Measurements from ENCODE around the gene ARHGEF6.
"Not testable (repeated sequence)": the region's sequence is repeated elsewhere in the genome, so short reads cannot be mapped to it uniquely, and the experiment has no call there.

Gene ARHGEF6

GRCh38 chrX:136771869-136772268 lies 8.9 kb downstream of the ARHGEF6 start:
- H3K9me3 Mint-ChIP-seq; DNase-seq (ENCODE audit: low spot score in 2 of 2); H3K27me3 Mint-ChIP-seq; H3K4me3 Mint-ChIP-seq; ATAC-seq (ENCODE audit: low read depth); H3K36me3 Mint-ChIP-seq: not testable (repeated sequence)
- Mint-ChIP-seq H3K27ac (peak overlapping the region; percentile 58), H3K4me1 (peaks cover 27% of the 10 kb centered on the region)

- H3K27me3 Mint-ChIP-seq, result no peaks in the 10 kb centered on the region
- H3K4me1 Mint-ChIP-seq, result peaks cover 16% of the 10 kb centered on the region
Observed at GRCh38 chrX:136768469-136769084, 12.2 kb downstream of the ARHGEF6 start.

DNA sequence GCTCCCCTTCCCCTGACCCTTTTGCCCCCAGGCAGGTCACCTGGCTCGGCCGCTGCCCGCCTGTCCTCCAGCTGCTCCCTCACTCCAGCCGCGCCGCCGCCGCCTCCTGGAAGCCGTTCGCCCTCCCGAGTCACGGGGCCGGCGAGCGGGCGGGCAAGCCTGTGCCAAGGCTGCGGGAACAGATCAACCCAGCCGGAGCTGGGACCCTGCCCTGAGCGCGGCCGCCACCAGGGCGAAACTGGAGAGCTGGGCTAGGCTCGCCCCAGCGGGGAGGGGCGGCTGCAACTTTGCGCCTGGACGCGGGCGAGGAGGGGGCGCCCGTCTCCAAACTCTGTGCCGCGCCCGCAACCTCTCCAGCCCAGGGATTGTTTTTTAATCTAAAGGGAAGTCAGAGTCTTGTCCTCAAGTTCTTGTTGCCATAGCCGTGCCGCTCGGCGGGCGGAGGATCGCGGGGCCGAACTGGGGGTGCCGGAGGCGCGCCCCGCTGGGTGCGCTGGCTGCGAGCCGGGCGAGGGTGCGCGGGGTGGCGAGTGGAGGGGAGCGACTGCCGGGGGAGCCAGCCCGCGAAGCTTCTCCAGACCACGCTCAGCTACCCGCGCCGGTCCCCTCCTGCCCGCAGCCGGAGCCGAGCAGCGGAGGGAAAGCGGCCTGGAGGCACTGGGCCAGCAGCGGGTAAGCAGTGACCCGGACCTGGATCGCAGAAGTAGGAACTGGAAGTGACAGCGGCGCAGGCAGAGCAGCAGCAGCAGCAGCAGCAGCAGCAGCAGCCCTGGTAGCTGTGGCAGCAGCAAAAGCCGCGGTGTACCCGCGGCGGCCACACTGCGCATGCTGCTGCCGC lies 13.4 kb downstream of the ARHGEF6 start:
- DNase-seq (ENCODE audit: low spot score in 2 of 2) (peak; percentile 36 to 48), ATAC-seq (ENCODE audit: low read depth) (peak; percentile 83)
- H3K9me3 Mint-ChIP-seq, result peaks cover 1% of the 10 kb centered on the region
- peaks cover 21% of the 10 kb centered on the region for H3K4me1 Mint-ChIP-seq
- peaks cover 7% of the 10 kb centered on the region for H3K36me3 Mint-ChIP-seq
- no peaks in the 10 kb centered on the region for H3K27me3 Mint-ChIP-seq
- H3K27ac Mint-ChIP-seq, result peak overlapping the region; percentile 92
- peak overlapping the region; percentile 81 for H3K4me3 Mint-ChIP-seq

More at GRCh38 chrX:136768469-136769084, 12.2 kb downstream of the ARHGEF6 start:
- DNase-seq (ENCODE audit: low spot score in 2 of 2) (no peak), ATAC-seq (ENCODE audit: low read depth) (no peak)
- Mint-ChIP-seq H3K4me3 (peak overlapping the region; percentile 81), H3K9me3 (peaks cover 1% of the 10 kb centered on the region), H3K27ac (peak overlapping the region; percentile 92), H3K36me3 (peaks cover 7% of the 10 kb centered on the region)

DNA sequence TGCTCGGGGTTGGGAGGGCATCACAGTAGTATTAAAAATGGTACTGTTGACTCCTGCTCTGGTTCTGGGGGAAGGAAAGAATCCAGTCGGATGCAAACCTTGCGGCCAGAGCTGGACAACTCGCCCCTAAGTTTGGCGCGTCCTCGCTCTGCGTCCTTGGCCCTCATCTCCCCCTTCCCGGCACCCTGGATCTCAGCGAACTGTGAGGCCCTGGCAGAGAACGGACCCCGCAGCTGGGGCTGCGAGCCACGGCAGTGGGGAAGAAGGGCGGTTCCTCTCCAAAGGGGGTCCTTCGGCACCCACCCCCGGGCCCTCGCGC lies 14.0 kb downstream of the ARHGEF6 start:
- H3K36me3 Mint-ChIP-seq, result peaks cover 3% of the 10 kb centered on the region
- DNase-seq (ENCODE audit: low spot score in 2 of 2), result no peak
- H3K4me1 Mint-ChIP-seq, result peaks cover 19% of the 10 kb centered on the region
- ATAC-seq (ENCODE audit: low read depth), result no peak
- H3K4me3 Mint-ChIP-seq, result peak overlapping the region; percentile 81
- no peaks in the 10 kb centered on the region for H3K27me3 Mint-ChIP-seq
- H3K9me3 Mint-ChIP-seq, result no peaks in the 10 kb centered on the region
- no peak overlapping the region for H3K27ac Mint-ChIP-seq

GRCh38 chrX:136765821-136766356 lies 14.8 kb downstream of the ARHGEF6 start:
- Mint-ChIP-seq H3K27ac (no peak overlapping the region), H3K4me1 (peaks cover 19% of the 10 kb centered on the region), H3K9me3 (no peaks in the 10 kb centered on the region), H3K4me3 (peak overlapping the region; percentile 47), H3K36me3 (peaks cover 1% of the 10 kb centered on the region), H3K27me3 (no peaks in the 10 kb centered on the region)
- DNase-seq (ENCODE audit: low spot score in 2 of 2), result no peak
- no peak for ATAC-seq (ENCODE audit: low read depth)

DNA sequence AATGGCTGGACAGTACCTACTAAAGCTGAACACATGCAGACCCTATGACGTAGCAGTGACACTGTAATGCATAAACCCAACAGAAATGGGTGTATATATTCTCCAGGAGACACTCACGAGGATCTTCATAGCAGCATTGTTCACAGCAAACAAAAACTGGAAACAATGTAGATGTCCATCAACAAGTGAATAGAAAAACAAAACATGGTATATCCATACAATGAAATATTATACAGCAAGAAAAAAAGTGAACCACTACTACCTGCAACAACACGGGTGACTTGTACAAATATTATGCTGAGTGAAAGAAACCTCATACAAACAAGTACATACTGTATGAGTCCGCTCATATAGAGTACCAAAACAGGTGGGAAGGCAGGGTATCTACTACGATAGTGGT lies 16.5 kb downstream of the ARHGEF6 start:
- Mint-ChIP-seq H3K27ac (no peak overlapping the region), H3K4me3 (no peak overlapping the region), H3K9me3 (no peaks in the 10 kb centered on the region), H3K27me3 (no peaks in the 10 kb centered on the region), H3K4me1 (peaks cover 27% of the 10 kb centered on the region), H3K36me3 (peaks cover 1% of the 10 kb centered on the region)
- ATAC-seq (ENCODE audit: low read depth) (no peak), DNase-seq (ENCODE audit: low spot score in 2 of 2) (no peak)

- no peak for ATAC-seq (ENCODE audit: low read depth)
- Mint-ChIP-seq H3K4me3 (peak overlapping the region; percentile 37), H3K4me1 (peaks cover 23% of the 10 kb centered on the region), H3K9me3 (no peaks in the 10 kb centered on the region), H3K36me3 (peaks cover 1% of the 10 kb centered on the region), H3K27me3 (no peaks in the 10 kb centered on the region), H3K27ac (peak overlapping the region; percentile 14)
- DNase-seq (ENCODE audit: low spot score in 2 of 2), result no peak
Observed at GRCh38 chrX:136762820-136763452, 17.8 kb downstream of the ARHGEF6 start.

- Mint-ChIP-seq H3K4me3 (no peak overlapping the region), H3K27me3 (no peaks in the 10 kb centered on the region), H3K9me3 (no peaks in the 10 kb centered on the region), H3K4me1 (peaks cover 29% of the 10 kb centered on the region), H3K27ac (no peak overlapping the region), H3K36me3 (peaks cover 4% of the 10 kb centered on the region)
- DNase-seq (ENCODE audit: low spot score in 2 of 2), result no peak
- no peak for ATAC-seq (ENCODE audit: low read depth)
Observed at GRCh38 chrX:136761421-136761820, 19.3 kb downstream of the ARHGEF6 start.

DNA sequence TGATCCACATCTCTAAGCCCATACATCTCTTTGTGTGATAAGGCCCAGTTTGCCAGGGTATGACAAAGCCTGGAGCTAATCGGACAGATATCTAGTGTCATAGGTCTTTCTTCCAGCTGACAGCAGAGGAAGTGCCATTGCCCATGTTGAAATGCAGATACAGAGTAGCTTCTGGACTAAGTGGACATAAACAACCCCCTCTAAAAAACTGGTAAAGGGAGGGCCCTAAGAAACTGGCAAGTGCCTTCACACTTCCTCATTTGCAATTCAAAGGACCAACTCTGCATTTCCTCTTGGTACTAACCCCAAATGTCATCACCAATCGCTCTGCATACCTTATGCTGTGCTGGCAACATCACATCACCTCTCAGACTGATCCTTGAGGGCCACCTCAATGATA lies 20.8 kb downstream of the ARHGEF6 start:
- DNase-seq (ENCODE audit: low spot score in 2 of 2), result peak in 1 of 2 donors; percentile 13
- Mint-ChIP-seq H3K4me1 (peaks cover 22% of the 10 kb centered on the region), H3K9me3 (no peaks in the 10 kb centered on the region), H3K27me3 (no peaks in the 10 kb centered on the region), H3K4me3 (no peak overlapping the region), H3K36me3 (peaks cover 4% of the 10 kb centered on the region), H3K27ac (peak overlapping the region; percentile 90)
- ATAC-seq (ENCODE audit: low read depth), result peak; percentile 95

DNA sequence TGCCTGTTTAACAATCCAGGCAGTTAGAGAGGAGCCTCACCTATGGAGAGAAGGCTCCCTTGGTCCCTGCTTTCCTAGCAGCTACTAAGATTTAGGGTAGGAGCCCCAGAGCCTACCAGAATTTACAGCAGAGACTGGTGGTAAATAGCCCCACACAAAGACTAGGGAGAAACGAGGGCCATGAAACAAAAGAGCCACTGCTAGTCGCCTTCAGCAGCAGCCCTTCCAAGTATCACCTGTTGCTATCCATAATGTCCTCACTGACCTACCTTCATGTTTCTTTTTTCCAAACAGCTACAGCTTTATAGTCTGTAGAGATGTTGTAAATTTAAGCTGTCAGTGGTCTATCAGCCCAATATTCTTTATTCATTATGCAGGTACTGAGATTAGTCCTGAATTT lies 25.3 kb downstream of the ARHGEF6 start:
- peaks cover 4% of the 10 kb centered on the region for H3K36me3 Mint-ChIP-seq
- no peaks in the 10 kb centered on the region for H3K9me3 Mint-ChIP-seq
- DNase-seq (ENCODE audit: low spot score in 2 of 2) (no peak), ATAC-seq (ENCODE audit: low read depth) (no peak)
- H3K4me1 Mint-ChIP-seq, result peaks cover 19% of the 10 kb centered on the region
- no peak overlapping the region for H3K4me3 Mint-ChIP-seq
- no peaks in the 10 kb centered on the region for H3K27me3 Mint-ChIP-seq
- H3K27ac Mint-ChIP-seq, result no peak overlapping the region

GRCh38 chrX:136754651-136755050 lies 26.1 kb downstream of the ARHGEF6 start:
- Mint-ChIP-seq H3K4me1 (peaks cover 16% of the 10 kb centered on the region), H3K36me3 (peaks cover 4% of the 10 kb centered on the region), H3K4me3 (no peak overlapping the region), H3K27me3 (no peaks in the 10 kb centered on the region), H3K27ac (no peak overlapping the region), H3K9me3 (no peaks in the 10 kb centered on the region)
- ATAC-seq (ENCODE audit: low read depth) (no peak), DNase-seq (ENCODE audit: low spot score in 2 of 2) (no peak)

DNA sequence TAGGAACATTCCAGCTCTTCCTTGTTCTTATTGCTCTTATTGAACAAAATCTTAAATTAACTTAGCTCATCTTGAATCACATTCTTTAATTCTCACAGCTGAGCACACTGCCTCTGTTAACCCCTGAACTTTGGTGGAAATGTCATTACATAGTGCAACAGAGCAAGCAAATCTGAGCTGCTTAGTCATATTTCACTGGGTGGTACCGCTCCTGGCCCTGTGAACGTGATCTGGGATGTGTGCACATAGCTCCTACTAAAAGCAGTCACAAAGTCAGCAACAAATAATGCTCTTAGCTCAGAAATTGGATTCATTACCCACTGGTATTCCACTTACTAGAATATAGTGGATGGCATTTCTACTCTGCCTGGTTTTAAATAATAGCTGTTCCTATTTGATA lies 27.9 kb downstream of the ARHGEF6 start:
- peaks cover 26% of the 10 kb centered on the region for H3K4me1 Mint-ChIP-seq
- peak overlapping the region; percentile 47 for H3K27ac Mint-ChIP-seq
- H3K4me3 Mint-ChIP-seq, result no peak overlapping the region
- no peaks in the 10 kb centered on the region for H3K27me3 Mint-ChIP-seq
- peaks cover 4% of the 10 kb centered on the region for H3K36me3 Mint-ChIP-seq
- no peaks in the 10 kb centered on the region for H3K9me3 Mint-ChIP-seq
- ATAC-seq (ENCODE audit: low read depth), result no peak
- DNase-seq (ENCODE audit: low spot score in 2 of 2), result no peak

DNA sequence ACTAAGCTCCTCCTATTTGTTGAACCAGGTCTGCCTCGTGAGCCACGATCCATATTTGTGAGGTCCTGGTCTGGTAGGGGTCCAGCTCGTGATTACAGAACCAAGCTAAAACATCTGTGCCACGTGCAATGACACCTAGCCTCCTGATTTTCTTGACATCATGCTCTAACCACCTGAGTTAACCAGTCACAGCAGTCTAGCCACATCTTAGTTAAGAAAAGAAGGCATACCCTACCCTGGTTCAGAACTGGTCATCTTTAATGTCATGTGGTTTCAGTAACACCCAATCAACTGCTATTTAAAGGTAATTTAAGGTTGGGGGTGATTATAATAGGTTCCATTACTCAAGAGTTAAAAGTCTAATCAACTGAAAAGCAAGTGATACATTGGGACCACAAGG lies 28.4 kb downstream of the ARHGEF6 start:
- Mint-ChIP-seq H3K9me3 (no peaks in the 10 kb centered on the region), H3K27ac (peak overlapping the region; percentile 47), H3K4me1 (peaks cover 27% of the 10 kb centered on the region), H3K4me3 (no peak overlapping the region), H3K36me3 (peaks cover 2% of the 10 kb centered on the region), H3K27me3 (no peaks in the 10 kb centered on the region)
- DNase-seq (ENCODE audit: low spot score in 2 of 2) (no peak), ATAC-seq (ENCODE audit: low read depth) (no peak)

GRCh38 chrX:136750364-136750763 lies 30.4 kb downstream of the ARHGEF6 start:
- DNase-seq (ENCODE audit: low spot score in 2 of 2) (no peak), ATAC-seq (ENCODE audit: low read depth) (no peak)
- H3K4me1 Mint-ChIP-seq, result peaks cover 28% of the 10 kb centered on the region
- H3K4me3 Mint-ChIP-seq, result no peak overlapping the region
- H3K36me3 Mint-ChIP-seq, result peaks cover 2% of the 10 kb centered on the region
- no peak overlapping the region for H3K27ac Mint-ChIP-seq
- no peaks in the 10 kb centered on the region for H3K9me3 Mint-ChIP-seq
- H3K27me3 Mint-ChIP-seq, result no peaks in the 10 kb centered on the region
